Prostate gland (tissue), 2 donors: ENCODE data around the gene ASIC2. TPM values are rescaled to one million over a fixed set of nuclear protein-coding genes. Genes with fewer than 3 reads are reported as not detected.

Source experiments
- DNase-seq: peaks from one replicate; pipeline ENCODE4 v3.0.0-alpha.2; 2019; ENCODE audit warnings: low spot score
- H3K27ac ChIP-seq, 2 donors: fragments of 200-600 bp; sonication (generic); 2 replicates each; pipeline ENCODE4 v1.5.1; 2017 to 2019
- H3K27me3 ChIP-seq: fragments of 200-600 bp; sonication (generic); replicated peaks from 2 replicates; pipeline ENCODE4 v1.5.1; 2019; ENCODE audit not compliant: insufficient read depth
- H3K36me3 ChIP-seq, 2 donors: fragments of 200-600 bp; sonication (generic); 1 replicate in 1 of 2; 2 replicates in 1 of 2; pipeline versions ENCODE4 v1.5.1 to v1.8.1; 2017 to 2019
- H3K4me1 ChIP-seq: fragments of 200-600 bp; sonication (generic); replicated peaks from 2 replicates; pipeline ENCODE4 v1.5.1; 2019
- H3K4me3 ChIP-seq, 2 donors: fragments of 200-600 bp; sonication (generic); 2 replicates each; pipeline ENCODE4 v1.5.1; 2017 to 2019
- H3K9me3 ChIP-seq: fragments of 200-600 bp; sonication (generic); 2 replicates; pipeline ENCODE4 v1.5.1; 2017
- POLR2A ChIP-seq: fragments of 450-650 bp; IDR thresholded peaks from one replicate; pipeline ENCODE4 v1.6.1; 2016; ENCODE audit warnings: antibody characterized with exemption, mild to moderate bottlenecking
- POLR2AphosphoS5 ChIP-seq: sonication (generic); formaldehyde crosslinking; IDR thresholded peaks from one replicate; pipeline ENCODE4 v1.6.1; 2017; ENCODE audit warnings: antibody characterized with exemption
- WGBS: methylation state at CpG from one replicate; pipeline ENCODE4 v1.1.5; 2018; 5-methylcytosine and 5-hydroxymethylcytosine counted together
- intact Hi-C: fragments of 100-400 bp; cut with DNase I; formaldehyde crosslinking; loops from one replicate; pipeline ENCODE4 v1.14.2; 2022
- total RNA-seq, 2 donors: library from RNA; depleted of rRNA; stranded (reverse); fragments of >200 nt; gene quantifications; one replicate each; pipeline ENCODE4 v1.1.0, GENCODE V29; 2016
- TF ChIP-seq, protein P1 (sequence below), 4 experiments: fragments of 200-600 bp in 2 of 4; fragments of 450-650 bp in 2 of 4; sonication (generic) in 2 of 4; IDR thresholded peaks; 1 replicate in 3 of 4; 2 replicates in 1 of 4; pipeline ENCODE4 v1.5.1; 2016 to 2019; ENCODE audit warnings: antibody characterized with exemption in 4 of 4, mild to moderate bottlenecking in 2 of 4, moderate library complexity in 2 of 4

ASIC2 gene
- total RNA-seq, 2 donors from 2014 or later, result 3.2 TPM; not detected in 1

DNA sequence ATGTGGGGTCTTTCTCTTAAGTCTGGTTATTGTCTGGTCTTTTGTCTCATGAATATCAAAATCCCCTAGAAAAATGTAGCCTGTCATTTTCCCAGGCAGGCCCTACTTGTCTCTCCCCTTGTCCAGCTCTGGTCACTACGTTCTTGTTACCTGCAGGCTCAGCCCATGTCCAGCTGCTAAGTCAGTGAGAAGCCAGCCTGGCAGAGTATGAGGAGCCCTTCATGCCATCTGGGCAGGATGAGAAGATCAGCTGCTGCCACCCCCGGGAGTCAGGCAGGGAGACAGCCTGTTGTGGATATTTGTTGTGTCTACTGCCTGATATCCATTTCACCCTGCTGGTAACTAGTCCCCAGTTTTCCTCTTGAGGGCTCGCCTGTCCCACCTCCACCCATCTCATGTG lies 88.9 kb downstream of the ASIC2 start:
- no peaks in the 10 kb centered on the region for H3K27me3 ChIP-seq
- no peak for DNase-seq
- H3K9me3 ChIP-seq, result no peaks in the 10 kb centered on the region
- TF ChIP-seq POLR2A (no peak), POLR2AphosphoS5 (no peak)
- TF ChIP-seq, protein P1, sequence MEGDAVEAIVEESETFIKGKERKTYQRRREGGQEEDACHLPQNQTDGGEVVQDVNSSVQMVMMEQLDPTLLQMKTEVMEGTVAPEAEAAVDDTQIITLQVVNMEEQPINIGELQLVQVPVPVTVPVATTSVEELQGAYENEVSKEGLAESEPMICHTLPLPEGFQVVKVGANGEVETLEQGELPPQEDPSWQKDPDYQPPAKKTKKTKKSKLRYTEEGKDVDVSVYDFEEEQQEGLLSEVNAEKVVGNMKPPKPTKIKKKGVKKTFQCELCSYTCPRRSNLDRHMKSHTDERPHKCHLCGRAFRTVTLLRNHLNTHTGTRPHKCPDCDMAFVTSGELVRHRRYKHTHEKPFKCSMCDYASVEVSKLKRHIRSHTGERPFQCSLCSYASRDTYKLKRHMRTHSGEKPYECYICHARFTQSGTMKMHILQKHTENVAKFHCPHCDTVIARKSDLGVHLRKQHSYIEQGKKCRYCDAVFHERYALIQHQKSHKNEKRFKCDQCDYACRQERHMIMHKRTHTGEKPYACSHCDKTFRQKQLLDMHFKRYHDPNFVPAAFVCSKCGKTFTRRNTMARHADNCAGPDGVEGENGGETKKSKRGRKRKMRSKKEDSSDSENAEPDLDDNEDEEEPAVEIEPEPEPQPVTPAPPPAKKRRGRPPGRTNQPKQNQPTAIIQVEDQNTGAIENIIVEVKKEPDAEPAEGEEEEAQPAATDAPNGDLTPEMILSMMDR (IDR thresholded peaks at IDR 0.05), result no peak
- no peak overlapping the region for H3K4me3 ChIP-seq
- intact Hi-C loops, result no loop called here
- H3K27ac ChIP-seq, result no peak overlapping the region
- 87% methylated on average over 3 of the region's 3 CpGs for WGBS
- no peaks in the 10 kb centered on the region for H3K36me3 ChIP-seq
- H3K4me1 ChIP-seq, result no peaks in the 10 kb centered on the region

DNA sequence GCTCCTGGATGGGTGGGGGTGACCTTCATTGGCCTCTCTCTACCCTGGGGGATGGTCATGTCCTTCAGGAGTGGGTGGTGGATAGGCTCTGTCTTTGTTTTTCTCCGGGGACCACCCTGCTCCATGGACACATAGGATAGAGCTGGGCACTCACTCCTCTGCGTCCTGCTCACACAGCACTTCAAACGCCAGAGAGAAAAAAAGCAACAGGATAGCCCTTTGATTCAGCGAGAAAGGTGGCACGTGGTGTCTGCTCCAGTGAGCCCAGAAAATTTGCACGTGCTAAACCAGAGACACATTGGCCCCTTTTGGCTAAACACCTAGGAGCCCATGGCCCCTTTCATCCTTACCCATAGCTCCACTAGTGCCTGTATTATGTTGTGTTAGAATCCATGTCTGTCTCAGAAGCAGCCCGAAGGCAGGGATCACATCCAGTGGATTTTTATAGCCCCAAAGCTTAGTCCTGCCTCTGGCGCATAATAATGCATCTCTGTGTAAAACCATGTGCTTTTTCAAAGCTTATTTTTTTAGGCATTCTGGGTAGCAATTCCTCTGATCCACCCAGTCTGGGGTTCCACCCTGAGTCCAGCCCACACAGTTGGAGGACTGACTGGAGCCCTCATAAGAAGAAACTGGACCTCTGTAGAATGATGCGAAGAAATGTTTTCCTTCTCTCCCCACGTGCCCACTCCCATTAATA lies 90.1 kb downstream of the ASIC2 start:
- Histone ChIP-seq H3K36me3 (no peaks in the 10 kb centered on the region), H3K4me1 (no peaks in the 10 kb centered on the region), H3K4me3 (no peak overlapping the region), H3K9me3 (no peaks in the 10 kb centered on the region), H3K27ac (no peak overlapping the region), H3K27me3 (no peaks in the 10 kb centered on the region)
- TF ChIP-seq POLR2AphosphoS5, result no peak
- no peak for TF ChIP-seq POLR2A
- TF ChIP-seq, protein P1 (IDR thresholded peaks at IDR 0.05), result no peak
- DNase-seq, result no peak
- intact Hi-C loops, result no loop called here
- 53% methylated on average over 10 of the region's 10 CpGs for WGBS

DNA sequence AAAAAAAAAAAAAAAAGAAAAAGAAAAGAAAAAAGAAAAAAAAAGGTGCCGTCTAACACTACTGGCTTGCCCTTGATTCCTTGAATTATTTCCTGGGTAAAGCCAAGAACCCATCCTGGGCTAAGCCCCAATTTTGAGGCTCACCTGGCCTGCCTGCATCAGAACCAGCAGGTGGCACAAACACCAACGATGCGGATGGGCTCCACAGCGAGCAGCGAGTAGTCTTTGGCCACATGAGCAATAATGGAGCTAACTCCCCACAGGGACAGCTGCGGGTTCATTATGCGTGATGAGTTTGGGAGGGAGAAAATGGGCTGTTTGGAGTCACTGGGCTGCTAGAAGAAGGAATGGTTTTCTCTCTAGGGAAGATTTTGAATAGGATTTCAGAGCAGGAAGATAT lies 91.1 kb downstream of the ASIC2 start:
- Histone ChIP-seq H3K27me3 (no peaks in the 10 kb centered on the region), H3K9me3 (no peaks in the 10 kb centered on the region), H3K4me1 (no peaks in the 10 kb centered on the region), H3K4me3 (no peak overlapping the region), H3K27ac (no peak overlapping the region), H3K36me3 (no peaks in the 10 kb centered on the region)
- no peak for TF ChIP-seq POLR2AphosphoS5
- TF ChIP-seq, protein P1 (IDR thresholded peaks at IDR 0.05), result no peak
- no peak for TF ChIP-seq POLR2A
- DNase-seq, result no peak
- 70% methylated on average over 7 of the region's 7 CpGs for WGBS
- intact Hi-C loops, result no loop called here

DNA sequence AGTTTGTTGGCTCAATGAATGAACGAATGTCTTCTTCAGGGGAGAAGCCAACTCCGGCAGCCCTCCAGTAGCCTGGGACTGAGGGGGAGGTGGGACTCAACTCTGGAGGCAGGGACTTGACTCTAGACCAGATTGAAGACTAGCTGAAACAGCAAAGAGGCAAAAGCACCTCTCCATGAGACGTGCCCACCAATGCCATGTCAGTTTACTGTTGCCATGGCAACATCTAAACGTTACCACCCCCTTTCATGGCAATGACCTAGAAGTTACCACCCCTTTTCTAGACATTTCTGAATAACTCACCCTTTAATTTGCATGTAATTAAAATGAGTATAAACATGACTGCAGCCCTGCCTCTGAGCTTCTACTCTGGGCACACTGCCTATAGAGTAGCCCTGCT lies 91.8 kb downstream of the ASIC2 start:
- H3K27ac ChIP-seq, result no peak overlapping the region
- no peaks in the 10 kb centered on the region for H3K27me3 ChIP-seq
- intact Hi-C loops, result no loop called here
- no peaks in the 10 kb centered on the region for H3K9me3 ChIP-seq
- no peaks in the 10 kb centered on the region for H3K36me3 ChIP-seq
- no peak overlapping the region for H3K4me3 ChIP-seq
- TF ChIP-seq POLR2AphosphoS5 (no peak), POLR2A (no peak)
- TF ChIP-seq, protein P1 (IDR thresholded peaks at IDR 0.05), result no peak
- WGBS, result 69% methylated on average over 4 of the region's 4 CpGs
- no peak for DNase-seq
- H3K4me1 ChIP-seq, result no peaks in the 10 kb centered on the region

DNA sequence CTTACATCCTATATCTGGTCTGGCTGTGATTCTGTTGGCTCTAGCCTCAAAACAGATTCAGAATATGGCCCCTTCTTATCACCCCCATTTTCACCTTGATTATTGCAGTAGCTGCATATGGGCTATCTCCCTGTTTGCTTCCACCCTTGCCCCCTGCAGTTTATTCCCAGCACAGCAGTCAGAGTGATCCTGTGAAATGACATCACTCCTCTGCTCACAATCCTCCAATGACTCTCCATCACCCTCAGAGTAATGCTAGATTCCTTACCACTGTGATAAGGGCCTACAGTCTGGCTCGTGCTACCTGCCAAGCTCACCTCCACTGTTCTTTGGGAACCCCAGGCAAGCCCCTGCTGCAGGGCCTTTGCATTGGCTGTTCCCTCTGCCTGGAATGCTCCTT lies 92.5 kb downstream of the ASIC2 start:
- DNase-seq, result no peak
- Histone ChIP-seq H3K4me1 (no peaks in the 10 kb centered on the region), H3K27me3 (no peaks in the 10 kb centered on the region), H3K9me3 (no peaks in the 10 kb centered on the region), H3K27ac (no peak overlapping the region), H3K36me3 (no peaks in the 10 kb centered on the region), H3K4me3 (no peak overlapping the region)
- intact Hi-C loops, result no loop called here
- 39% methylated on average over 1 of the region's 1 CpG for WGBS
- TF ChIP-seq POLR2AphosphoS5 (no peak), POLR2A (no peak)
- TF ChIP-seq, protein P1 (IDR thresholded peaks at IDR 0.05), result no peak
